Skeletal muscle satellite cell (primary cell): ENCODE measurements around the gene CEMIP.

Experiments used
- H3K27me3 ChIP-seq: 2 replicates; pipeline ENCODE4 v1.7.0; 2013; ENCODE audit warnings: low read length; ENCODE audit not compliant: control insufficient read depth, insufficient read depth
- H3K36me3 ChIP-seq: 2 replicates; pipeline ENCODE4 v1.7.0; 2013; ENCODE audit warnings: mild to moderate bottlenecking, control low read depth, low read length; ENCODE audit not compliant: insufficient read depth
- H3K4me1 ChIP-seq: 2 replicates; pipeline ENCODE4 v1.7.0; 2013; ENCODE audit warnings: low read length; ENCODE audit not compliant: control insufficient read depth, insufficient read depth
- H3K4me2 ChIP-seq: 2 replicates; pipeline ENCODE4 v1.7.0; 2013; ENCODE audit warnings: mild to moderate bottlenecking, low read length
- H3K4me3 ChIP-seq: 2 replicates; pipeline ENCODE4 v1.7.0; 2013; ENCODE audit warnings: low read length
- H3K9ac ChIP-seq: 2 replicates; pipeline ENCODE4 v1.7.0; 2013; ENCODE audit warnings: mild to moderate bottlenecking, low read depth, low read length, moderate library complexity
- H3K9me3 ChIP-seq: replicated peaks from 2 replicates; pipeline ENCODE4 v1.7.0; 2013; ENCODE audit warnings: mild to moderate bottlenecking, control low read depth, low read length

CEMIP gene

GRCh38 chr15:80898040-80898439 lies 118.9 kb downstream of the CEMIP start:
- H3K4me2 ChIP-seq, result no peak overlapping the region
- no peaks in the 10 kb centered on the region for H3K27me3 ChIP-seq
- peaks cover 6% of the 10 kb centered on the region for H3K9me3 ChIP-seq
- H3K4me1 ChIP-seq, result peaks cover 12% of the 10 kb centered on the region
- H3K36me3 ChIP-seq, result peaks cover 5% of the 10 kb centered on the region
- no peak overlapping the region for H3K4me3 ChIP-seq
- H3K9ac ChIP-seq, result no peak overlapping the region

GRCh38 chr15:80902298-80902801 lies 123.2 kb downstream of the CEMIP start:
- Histone ChIP-seq H3K9ac (no peak overlapping the region), H3K4me1 (peaks cover 5% of the 10 kb centered on the region), H3K9me3 (no peaks in the 10 kb centered on the region), H3K4me2 (no peak overlapping the region), H3K4me3 (no peak overlapping the region), H3K27me3 (no peaks in the 10 kb centered on the region), H3K36me3 (no peaks in the 10 kb centered on the region)

GRCh38 chr15:80904998-80905397 lies 125.8 kb downstream of the CEMIP start:
- H3K36me3 ChIP-seq, result no peaks in the 10 kb centered on the region
- H3K9me3 ChIP-seq, result no peaks in the 10 kb centered on the region
- no peak overlapping the region for H3K4me3 ChIP-seq
- H3K4me1 ChIP-seq, result peaks cover 5% of the 10 kb centered on the region
- H3K9ac ChIP-seq, result no peak overlapping the region
- no peaks in the 10 kb centered on the region for H3K27me3 ChIP-seq
- H3K4me2 ChIP-seq, result no peak overlapping the region

GRCh38 chr15:80906159-80906766 lies 127.1 kb downstream of the CEMIP start:
- H3K36me3 ChIP-seq, result no peaks in the 10 kb centered on the region
- no peak overlapping the region for H3K9ac ChIP-seq

GRCh38 chr15:80911821-80912220 lies 132.7 kb downstream of the CEMIP start:
- Histone ChIP-seq H3K9ac (no peak overlapping the region), H3K9me3 (no peaks in the 10 kb centered on the region)

More at GRCh38 chr15:80906159-80906766, 127.1 kb downstream of the CEMIP start:
- H3K4me1 ChIP-seq, result peaks cover 5% of the 10 kb centered on the region
- H3K4me2 ChIP-seq, result no peak overlapping the region
- H3K4me3 ChIP-seq, result no peak overlapping the region
- H3K9me3 ChIP-seq, result no peaks in the 10 kb centered on the region
- H3K27me3 ChIP-seq, result no peaks in the 10 kb centered on the region

GRCh38 chr15:80912673-80913072 lies 133.5 kb downstream of the CEMIP start:
- Histone ChIP-seq H3K4me2 (no peak overlapping the region), H3K4me3 (no peak overlapping the region), H3K9me3 (no peaks in the 10 kb centered on the region), H3K9ac (no peak overlapping the region), H3K27me3 (no peaks in the 10 kb centered on the region), H3K36me3 (peaks cover 3% of the 10 kb centered on the region), H3K4me1 (no peaks in the 10 kb centered on the region)

More at GRCh38 chr15:80911821-80912220, 132.7 kb downstream of the CEMIP start:
- Histone ChIP-seq H3K27me3 (no peaks in the 10 kb centered on the region), H3K36me3 (peaks cover 3% of the 10 kb centered on the region), H3K4me2 (no peak overlapping the region), H3K4me3 (no peak overlapping the region), H3K4me1 (no peaks in the 10 kb centered on the region)

- Histone ChIP-seq H3K9me3 (no peaks in the 10 kb centered on the region), H3K4me3 (no peak overlapping the region), H3K27me3 (no peaks in the 10 kb centered on the region), H3K4me2 (no peak overlapping the region), H3K9ac (no peak overlapping the region), H3K36me3 (peaks cover 3% of the 10 kb centered on the region), H3K4me1 (no peaks in the 10 kb centered on the region)
These were observed 134.4 kb downstream of the CEMIP start for GRCh38 chr15:80913541-80913940.

GRCh38 chr15:80915472-80915871 lies 136.3 kb downstream of the CEMIP start:
- Histone ChIP-seq H3K36me3 (peaks cover 3% of the 10 kb centered on the region), H3K9me3 (no peaks in the 10 kb centered on the region)

GRCh38 chr15:80916056-80916455 lies 136.9 kb downstream of the CEMIP start:
- Histone ChIP-seq H3K9ac (no peak overlapping the region), H3K9me3 (no peaks in the 10 kb centered on the region), H3K4me2 (no peak overlapping the region), H3K4me1 (no peaks in the 10 kb centered on the region), H3K4me3 (no peak overlapping the region), H3K36me3 (peaks cover 3% of the 10 kb centered on the region), H3K27me3 (no peaks in the 10 kb centered on the region)

More at GRCh38 chr15:80915472-80915871, 136.3 kb downstream of the CEMIP start:
- no peak overlapping the region for H3K4me2 ChIP-seq
- H3K4me1 ChIP-seq, result no peaks in the 10 kb centered on the region
- no peaks in the 10 kb centered on the region for H3K27me3 ChIP-seq
- no peak overlapping the region for H3K4me3 ChIP-seq
- H3K9ac ChIP-seq, result no peak overlapping the region

- Histone ChIP-seq H3K4me2 (no peak overlapping the region), H3K36me3 (peaks cover 8% of the 10 kb centered on the region), H3K4me3 (no peak overlapping the region), H3K9ac (no peak overlapping the region), H3K4me1 (no peaks in the 10 kb centered on the region), H3K9me3 (no peaks in the 10 kb centered on the region), H3K27me3 (no peaks in the 10 kb centered on the region)
These were observed 139.1 kb downstream of the CEMIP start for GRCh38 chr15:80918196-80918783.

- H3K9ac ChIP-seq, result no peak overlapping the region
- peaks cover 10% of the 10 kb centered on the region for H3K4me1 ChIP-seq
- peaks cover 8% of the 10 kb centered on the region for H3K36me3 ChIP-seq
- H3K27me3 ChIP-seq, result no peaks in the 10 kb centered on the region
- H3K9me3 ChIP-seq, result no peaks in the 10 kb centered on the region
- no peak overlapping the region for H3K4me2 ChIP-seq
- H3K4me3 ChIP-seq, result no peak overlapping the region
These were observed 141.1 kb downstream of the CEMIP start for GRCh38 chr15:80920271-80920699.
